Endothelial cell of umbilical vein (primary cell): Measurements from ENCODE around the gene MED22. TPM values are rescaled to one million over a fixed set of nuclear protein-coding genes. Genes with fewer than 3 reads are reported as not detected.
A peak's percentile ranks its signal among the peaks of the same experiment; 100 is the strongest.

Experiments
- BruUV-seq: library from RNA; stranded (reverse); fragments of 400-500 nt; replicated peaks from 2 replicates; lab custom pipeline; 2021; lab: Mats Ljungman, UMichigan
- CTCF ChIA-PET: fragments of 300-600, 350-600 bp; sonication (Branson Sonifier 250); formaldehyde crosslinking; loops from one replicate; lab custom pipeline; 2021; ENCODE audit warnings: antibody characterized with exemption, inconsistent platforms; lab: Charles Lee
- POLR2A ChIA-PET: fragments of 300-600, 350-600 bp; sonication (Branson Sonifier 250); formaldehyde crosslinking; loops from one replicate; lab custom pipeline; 2021; ENCODE audit warnings: antibody characterized with exemption, inconsistent platforms; lab: Charles Lee
- DNase-seq: peaks from one replicate; pipeline ENCODE4 v3.0.0-alpha.2; 2011; ENCODE audit warnings: low read depth, low spot score
- FAIRE-seq: peaks from 2 replicates; lab custom pipeline; 2011; peaks lifted over from hg19 to GRCh38; lab: Jason Lieb, UNC
- H2AFZ ChIP-seq: 2 replicates; pipeline ENCODE4 v1.6.0; 2012; ENCODE audit warnings: low read depth, low read length, control low read depth, inconsistent platforms
- H3K27ac ChIP-seq: 2 replicates; pipeline ENCODE4 v1.5.1; 2011; ENCODE audit warnings: low read depth, mild to moderate bottlenecking, control low read depth, low read length, moderate library complexity; ENCODE audit not compliant: insufficient read depth
- H3K27me3 ChIP-seq, 2 experiments: 2 replicates each; pipeline versions ENCODE4 v1.6.0 to v1.6.1; 2011; ENCODE audit warnings: low read length in 2 of 2, mixed read lengths in 1 of 2; ENCODE audit not compliant: control insufficient read depth in 2 of 2, insufficient read depth in 2 of 2
- H3K36me3 ChIP-seq, 2 experiments: 2 replicates in 1 of 2; 3 replicates in 1 of 2; pipeline ENCODE4 v1.5.1; 2011; ENCODE audit warnings: low read length in 2 of 2, mild to moderate bottlenecking in 1 of 2, moderate library complexity in 1 of 2; ENCODE audit not compliant: control insufficient read depth in 2 of 2, insufficient read depth in 2 of 2; ENCODE audit errors: extremely low read depth in 1 of 2
- H3K4me1 ChIP-seq: 3 replicates; pipeline ENCODE4 v1.5.1; 2011; ENCODE audit warnings: mild to moderate bottlenecking, low read length; ENCODE audit not compliant: control insufficient read depth, insufficient read depth; ENCODE audit errors: extremely low read depth
- H3K4me2 ChIP-seq: 2 replicates; pipeline ENCODE4 v1.6.1; 2011; ENCODE audit warnings: low read length, control low read depth, mixed read lengths; ENCODE audit not compliant: insufficient read depth
- H3K4me3 ChIP-seq, 3 experiments: fragments of 200-600 bp in 1 of 3; sonication (generic), shearing (Covaris generic) in 1 of 3; replicated peaks in 1 of 3; 2 replicates each; pipeline ENCODE4 v1.5.1; 2011 to 2016; ENCODE audit warnings: control low read depth in 3 of 3, low read length in 3 of 3, mild to moderate bottlenecking in 2 of 3, inconsistent platforms in 1 of 3, low read depth in 1 of 3, moderate library complexity in 1 of 3; ENCODE audit not compliant: insufficient read depth in 1 of 3
- H3K79me2 ChIP-seq: 2 replicates; pipeline ENCODE4 v1.6.0; 2012; ENCODE audit warnings: low read length, inconsistent platforms; ENCODE audit not compliant: control insufficient read depth, insufficient read depth
- H3K9ac ChIP-seq: replicated peaks from 2 replicates; pipeline ENCODE3; 2011; ENCODE audit warnings: low read length, control low read depth; ENCODE audit not compliant: insufficient read depth; ENCODE audit errors: extremely low read depth
- H3K9me1 ChIP-seq: replicated peaks from 3 replicates; pipeline ENCODE4 v1.6.0; 2011; ENCODE audit warnings: mild to moderate bottlenecking, low read length; ENCODE audit not compliant: control insufficient read depth, insufficient read depth; ENCODE audit errors: extremely low read depth
- H3K9me3 ChIP-seq: replicated peaks from 2 replicates; pipeline ENCODE4 v1.5.1; 2012; ENCODE audit warnings: low read length, inconsistent platforms; ENCODE audit not compliant: control insufficient read depth, insufficient read depth
- H4K20me1 ChIP-seq: replicated peaks from 2 replicates; pipeline ENCODE3; 2011; ENCODE audit warnings: mild to moderate bottlenecking, low read length; ENCODE audit not compliant: control insufficient read depth, insufficient read depth; ENCODE audit errors: extremely low read depth
- EZH2 ChIP-seq: IDR thresholded peaks from 2 replicates; pipeline ENCODE4 v1.6.1; 2012; ENCODE audit warnings: borderline replicate concordance, low read depth, mild to moderate bottlenecking, moderate library complexity, low read length, inconsistent platforms; ENCODE audit not compliant: severe bottlenecking
- GATA2 ChIP-seq: IDR thresholded peaks from 2 replicates; pipeline ENCODE4 v1.7.0; 2011; ENCODE audit warnings: low read depth, mild to moderate bottlenecking, moderate library complexity, mixed read lengths, low read length; ENCODE audit not compliant: insufficient read length, insufficient read depth
- MAX ChIP-seq: IDR thresholded peaks from 2 replicates; pipeline ENCODE4 v1.6.1; 2011; ENCODE audit not compliant: insufficient read depth, insufficient read length
- POLR2A ChIP-seq: IDR thresholded peaks from 2 replicates; pipeline ENCODE4 v1.6.1; 2012; ENCODE audit warnings: low read depth, mild to moderate bottlenecking, control low read depth, low read length
- POLR2AphosphoS5 ChIP-seq: IDR thresholded peaks from 2 replicates; pipeline ENCODE4 v1.6.1; 2012; ENCODE audit warnings: low read depth, mild to moderate bottlenecking, control low read depth, low read length, moderate library complexity; ENCODE audit not compliant: insufficient read depth
- dilution Hi-C: fragments of 300-500 bp; cut with MboI; formaldehyde crosslinking; loops from one replicate; pipeline ENCODE4 v1.15.0; 2019; ENCODE audit warnings: low sequenced_read_pairs; ENCODE audit not compliant: extremely low pct_ligation_motif_present
- intact Hi-C: fragments of 100-400 bp; cut with micrococcal nuclease; formaldehyde crosslinking; loops from one replicate; pipeline ENCODE4 v1.10.0; 2022
- polyA plus RNA-seq, 4 experiments: library from polyadenylated mRNA; depleted of rRNA in 3 of 4; stranded (reverse) in 3 of 4; unstranded in 1 of 4; fragments of >200 nt; gene quantifications; 2 replicates each; pipeline versions ENCODE4 v1.2.1 to v1.2.3, GENCODE V29; 2011 to 2012; ENCODE audit warnings: missing spikeins in 1 of 4
- total RNA-seq: library from RNA; stranded (reverse); gene quantifications from 2 replicates; pipeline ENCODE4 v1.2.3, GENCODE V29; 2021

Gene MED22
- total and polyA plus RNA-seq, 2 donors (not counting 3 experiments of a cell fraction or from before 2014, with no cell fraction given) = 25.7 to 27.4 TPM

GRCh38 chr9:133353548-133353947, 5.6 kb upstream of the MED22 start:
- CTCF ChIA-PET = no interaction called here
- no peaks in the 10 kb centered on the region for H4K20me1 ChIP-seq

GRCh38 chr9:133352635-133353340, 4.9 kb upstream of the MED22 start:
- H3K9me1 ChIP-seq = no peaks in the 10 kb centered on the region
- H3K27me3 ChIP-seq = no peaks in the 10 kb centered on the region
- no peak overlapping the region for H3K4me2 ChIP-seq
- peaks cover 25% of the 10 kb centered on the region for H3K79me2 ChIP-seq
- intact Hi-C loops (no loop called here), dilution Hi-C loops (no loop called here)
- no peak overlapping the region for H3K27ac ChIP-seq
- no peaks in the 10 kb centered on the region for H4K20me1 ChIP-seq
- POLR2A ChIA-PET = interaction anchor here (1.6 kb wide), 1 partner anchor 11 kb away, joined by 3 read pairs; no protein-coding TSS in a partner anchor
- H2AFZ ChIP-seq = no peak overlapping the region
- TF ChIP-seq EZH2 (no peak), POLR2A (peak; percentile 38), POLR2AphosphoS5 (peak; percentile 55)
- no peak overlapping the region for H3K9ac ChIP-seq
- no peaks in the 10 kb centered on the region for H3K9me3 ChIP-seq
- H3K4me3 ChIP-seq = no peak overlapping the region
- peaks cover 24% of the 10 kb centered on the region for H3K4me1 ChIP-seq
- no TSS peak for BruUV-seq
- FAIRE-seq (no peak), DNase-seq (no peak)
- peaks cover 15 to 28% of the 10 kb centered on the region in 2 experiments for H3K36me3 ChIP-seq
- CTCF ChIA-PET = no interaction called here

More at GRCh38 chr9:133353548-133353947, 5.6 kb upstream of the MED22 start:
- Histone ChIP-seq H3K9me1 (no peaks in the 10 kb centered on the region), H3K27ac (no peak overlapping the region), H3K4me2 (no peak overlapping the region), H3K9ac (no peak overlapping the region), H3K79me2 (peaks cover 20% of the 10 kb centered on the region), H3K9me3 (no peaks in the 10 kb centered on the region), H2AFZ (no peak overlapping the region), H3K27me3 (no peaks in the 10 kb centered on the region), H3K4me3 (no peak overlapping the region), H3K4me1 (peaks cover 24% of the 10 kb centered on the region), H3K36me3 (peaks cover 15 to 28% of the 10 kb centered on the region in 2 experiments)
- TF ChIP-seq EZH2 (no peak), MAX (no peak), POLR2AphosphoS5 (no peak), GATA2 (no peak), POLR2A (no peak)
- dilution Hi-C loops (no loop called here), intact Hi-C loops (no loop called here)
- FAIRE-seq = no peak
- DNase-seq = no peak
- no TSS peak for BruUV-seq
- POLR2A ChIA-PET = interaction anchor here (1.6 kb wide), 1 partner anchor 12 kb away, joined by 3 read pairs; no protein-coding TSS in a partner anchor
